HG03342 (cell line): ENCODE results near the gene SUPT3H.

Experiments
- ATAC-seq: cut with Tn5 transposase; IDR thresholded peaks from one replicate; pipeline ENCODE4 v1.9.1; 2021; ENCODE audit warnings: mild to moderate bottlenecking, moderate library complexity; ENCODE audit not compliant: unreplicated experiment

SUPT3H gene

GRCh38 chr6:45129051-45129450, 248.7 kb downstream of the SUPT3H start:
- ATAC-seq = no peak

GRCh38 chr6:45127185-45127584, 250.5 kb downstream of the SUPT3H start:
- no peak for ATAC-seq

GRCh38 chr6:45126033-45126432, 251.7 kb downstream of the SUPT3H start:
- ATAC-seq = no peak

GRCh38 chr6:45123023-45123422, 254.7 kb downstream of the SUPT3H start:
- ATAC-seq = no peak

GRCh38 chr6:45118754-45119153, 259.0 kb downstream of the SUPT3H start:
- no peak for ATAC-seq

- ATAC-seq = no peak
These were observed 260.9 kb downstream of the SUPT3H start for GRCh38 chr6:45116714-45117410.

GRCh38 chr6:45115696-45116095, 262.0 kb downstream of the SUPT3H start:
- no peak for ATAC-seq

GRCh38 chr6:45112711-45113110, 265.0 kb downstream of the SUPT3H start:
- no peak for ATAC-seq

- ATAC-seq = no peak
These were observed 268.2 kb downstream of the SUPT3H start for GRCh38 chr6:45109551-45109950.

- ATAC-seq = no peak
These were observed 272.4 kb downstream of the SUPT3H start for GRCh38 chr6:45105170-45105820.

GRCh38 chr6:45104429-45104828, 273.3 kb downstream of the SUPT3H start:
- ATAC-seq = no peak

GRCh38 chr6:45098256-45098655, 279.5 kb downstream of the SUPT3H start:
- no peak for ATAC-seq

- ATAC-seq = no peak
These were observed 282.9 kb downstream of the SUPT3H start for GRCh38 chr6:45094831-45095230.

- ATAC-seq = no peak
These were observed 285.6 kb downstream of the SUPT3H start for GRCh38 chr6:45092135-45092534.

- no peak for ATAC-seq
These were observed 291.2 kb downstream of the SUPT3H start for GRCh38 chr6:45086360-45087084.

- ATAC-seq = no peak
These were observed 293.5 kb downstream of the SUPT3H start for GRCh38 chr6:45084257-45084656.

- no peak for ATAC-seq
These were observed 295.6 kb downstream of the SUPT3H start for GRCh38 chr6:45082091-45082490.

- no peak for ATAC-seq
These were observed 296.1 kb downstream of the SUPT3H start for GRCh38 chr6:45081634-45082033.

GRCh38 chr6:45078432-45078831, 299.3 kb downstream of the SUPT3H start:
- no peak for ATAC-seq

GRCh38 chr6:45076217-45076930, 301.4 kb downstream of the SUPT3H start:
- ATAC-seq = no peak

GRCh38 chr6:45075246-45075645, 302.5 kb downstream of the SUPT3H start:
- ATAC-seq = no peak
